ENCODE data around the gene TSNAXIP1.

DNA sequence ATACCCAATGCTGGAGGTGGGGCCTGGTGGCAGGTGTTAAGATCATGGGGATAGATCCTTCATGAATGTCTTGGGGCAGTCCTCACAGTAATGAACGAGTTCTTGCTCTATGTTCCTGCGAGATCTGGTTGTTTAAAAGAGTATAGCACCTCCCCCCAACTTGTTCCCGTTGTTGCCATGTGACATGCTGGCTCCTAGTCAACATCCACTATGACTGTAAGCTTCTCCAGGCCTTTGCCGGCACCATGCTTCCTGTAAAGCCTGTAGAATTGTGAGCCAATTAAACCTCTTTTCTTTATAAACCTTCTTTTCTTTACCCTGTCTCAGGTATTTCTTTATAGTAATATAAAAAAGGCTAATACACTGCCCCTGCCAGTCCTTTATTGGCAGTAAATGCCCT lies 33.6 kb upstream of the TSNAXIP1 start:
- no peak for TF ChIP-seq POLR2A (IDR thresholded peaks at IDR 0.05)
- TF ChIP-seq, protein P1, sequence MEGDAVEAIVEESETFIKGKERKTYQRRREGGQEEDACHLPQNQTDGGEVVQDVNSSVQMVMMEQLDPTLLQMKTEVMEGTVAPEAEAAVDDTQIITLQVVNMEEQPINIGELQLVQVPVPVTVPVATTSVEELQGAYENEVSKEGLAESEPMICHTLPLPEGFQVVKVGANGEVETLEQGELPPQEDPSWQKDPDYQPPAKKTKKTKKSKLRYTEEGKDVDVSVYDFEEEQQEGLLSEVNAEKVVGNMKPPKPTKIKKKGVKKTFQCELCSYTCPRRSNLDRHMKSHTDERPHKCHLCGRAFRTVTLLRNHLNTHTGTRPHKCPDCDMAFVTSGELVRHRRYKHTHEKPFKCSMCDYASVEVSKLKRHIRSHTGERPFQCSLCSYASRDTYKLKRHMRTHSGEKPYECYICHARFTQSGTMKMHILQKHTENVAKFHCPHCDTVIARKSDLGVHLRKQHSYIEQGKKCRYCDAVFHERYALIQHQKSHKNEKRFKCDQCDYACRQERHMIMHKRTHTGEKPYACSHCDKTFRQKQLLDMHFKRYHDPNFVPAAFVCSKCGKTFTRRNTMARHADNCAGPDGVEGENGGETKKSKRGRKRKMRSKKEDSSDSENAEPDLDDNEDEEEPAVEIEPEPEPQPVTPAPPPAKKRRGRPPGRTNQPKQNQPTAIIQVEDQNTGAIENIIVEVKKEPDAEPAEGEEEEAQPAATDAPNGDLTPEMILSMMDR (IDR thresholded peaks at IDR 0.05), result no peak
